ENCODE measurements around the gene COMMD2.
A peak's percentile ranks its signal among the peaks of the same experiment; 100 is the strongest.

The COMMD2 gene

DNA sequence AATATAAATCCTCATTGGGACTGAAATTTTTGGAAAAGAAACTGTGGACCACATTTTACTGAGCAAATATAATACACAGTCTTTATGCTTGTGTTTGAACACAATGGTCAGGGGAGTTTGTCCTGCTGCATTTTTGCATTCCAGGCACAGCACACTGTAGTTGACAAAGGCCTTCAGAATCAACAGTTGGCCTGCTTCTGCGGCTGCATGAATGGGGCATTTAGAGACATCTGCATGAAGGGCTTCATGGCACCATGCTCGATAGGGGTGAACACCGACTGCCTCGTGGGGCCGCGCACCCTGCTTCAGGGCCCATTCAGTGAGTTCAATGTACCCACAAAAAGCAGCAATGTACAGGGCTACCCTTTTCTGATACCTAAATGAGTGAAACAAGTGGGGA, 15.4 kb upstream of the COMMD2 start:
- H3K4me3 ChIP-seq (replicated peaks; ENCODE audit: low read depth, low read length) = no peak overlapping the region
- DNase-seq (ENCODE audit: low read depth) = no peak
- no peak for TF ChIP-seq CTCF (IDR thresholded peaks at IDR 0.05; ENCODE audit: low read length, missing control alignments)

DNA sequence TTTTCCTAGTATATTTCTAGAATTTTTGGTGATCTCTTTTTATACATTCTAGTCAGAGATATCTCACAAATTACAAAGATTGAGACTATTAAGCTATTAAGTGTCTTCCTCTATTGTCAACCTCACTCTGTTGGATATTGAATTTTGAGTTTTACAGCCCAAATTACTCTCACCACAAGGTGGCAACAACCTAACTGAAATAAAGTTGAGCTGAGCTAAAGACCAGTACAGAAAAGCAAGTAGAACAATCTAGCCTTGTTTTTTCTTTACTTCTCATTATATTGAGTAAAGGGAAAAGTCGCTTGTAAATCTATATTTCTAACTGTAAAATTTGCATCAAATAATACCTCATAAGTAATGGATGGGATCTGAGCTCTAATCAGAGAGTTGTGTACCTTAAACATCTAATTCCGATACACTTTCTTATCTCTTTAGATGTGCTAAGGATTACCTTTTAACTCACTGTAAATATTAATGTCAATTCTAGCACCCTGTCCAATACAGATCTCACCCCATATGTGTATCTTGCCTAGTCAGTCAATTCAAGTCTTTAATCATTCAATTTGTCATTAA, 13.6 kb upstream of the COMMD2 start:
- TF ChIP-seq CTCF (IDR thresholded peaks at IDR 0.05; ENCODE audit: low read length, missing control alignments) = peak; percentile 69
- DNase-seq (ENCODE audit: low read depth) = peak; percentile 68
- no peak overlapping the region for H3K4me3 ChIP-seq (replicated peaks; ENCODE audit: low read depth, low read length)

GRCh38 chr3:149764302-149764701, 12.0 kb upstream of the COMMD2 start:
- H3K4me3 ChIP-seq (replicated peaks; ENCODE audit: low read depth, low read length) = no peak overlapping the region
- no peak for TF ChIP-seq CTCF (IDR thresholded peaks at IDR 0.05; ENCODE audit: low read length, missing control alignments)
- DNase-seq (ENCODE audit: low read depth) = no peak

DNA sequence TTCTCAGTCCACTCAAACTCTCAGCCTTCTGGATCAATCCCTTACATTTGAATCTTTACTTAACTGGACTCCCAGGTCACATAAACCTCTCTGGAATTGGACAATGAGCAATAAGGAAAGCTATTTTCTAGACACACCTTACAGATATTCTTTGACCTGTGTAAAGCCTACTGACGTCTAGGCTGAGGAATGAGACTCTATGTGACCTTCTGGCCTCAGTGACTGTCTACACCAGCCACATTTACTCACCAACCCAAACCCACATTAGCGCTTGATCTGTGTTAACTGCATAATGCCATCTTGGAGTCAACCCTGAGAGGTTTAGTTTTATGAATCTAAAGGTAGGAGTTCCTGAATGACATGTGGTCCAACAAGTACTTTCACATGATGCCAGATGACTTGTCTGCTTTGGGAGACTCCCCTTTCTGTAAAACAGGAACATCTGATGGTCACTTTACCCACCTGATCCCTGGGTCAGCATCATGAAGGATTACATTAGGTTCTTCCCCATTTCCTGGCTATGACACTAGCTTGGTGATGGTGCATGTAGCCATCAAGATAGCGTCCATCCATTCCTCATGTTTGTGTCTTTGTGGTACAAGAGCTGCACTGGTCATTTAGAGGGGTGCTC, 11.4 kb upstream of the COMMD2 start:
- DNase-seq (ENCODE audit: low read depth) = no peak
- no peak for TF ChIP-seq CTCF (IDR thresholded peaks at IDR 0.05; ENCODE audit: low read length, missing control alignments)
- H3K4me3 ChIP-seq (replicated peaks; ENCODE audit: low read depth, low read length) = no peak overlapping the region

- no peak overlapping the region for H3K4me3 ChIP-seq (replicated peaks; ENCODE audit: low read depth, low read length)
- no peak for DNase-seq (ENCODE audit: low read depth)
- TF ChIP-seq CTCF (IDR thresholded peaks at IDR 0.05; ENCODE audit: low read length, missing control alignments) = no peak
Observed at GRCh38 chr3:149753717-149754116, 1.4 kb upstream of the COMMD2 start.

DNA sequence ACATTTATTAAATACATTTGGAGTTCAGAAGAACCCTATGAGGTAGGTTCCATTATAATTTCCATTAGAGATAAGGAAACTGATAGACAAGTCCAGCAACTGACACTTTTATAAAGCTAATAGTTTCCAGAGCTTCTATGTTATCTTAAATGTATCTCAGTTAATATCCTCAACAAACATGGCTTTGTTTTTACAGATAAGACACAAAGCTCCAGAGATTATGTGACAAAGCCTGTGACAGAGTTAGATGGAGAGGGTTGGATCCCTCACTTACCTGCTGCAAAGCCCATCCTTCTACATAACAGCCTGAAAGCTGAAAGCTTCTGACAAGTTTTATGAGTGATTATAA, 473 bp upstream of the COMMD2 start:
- DNase-seq (ENCODE audit: low read depth) = no peak
- H3K4me3 ChIP-seq (replicated peaks; ENCODE audit: low read depth, low read length) = peak overlapping the region; percentile 94
- no peak for TF ChIP-seq CTCF (IDR thresholded peaks at IDR 0.05; ENCODE audit: low read length, missing control alignments)

- no peak for TF ChIP-seq CTCF (IDR thresholded peaks at IDR 0.05; ENCODE audit: low read length, missing control alignments)
- DNase-seq (ENCODE audit: low read depth) = no peak
- H3K4me3 ChIP-seq (replicated peaks; ENCODE audit: low read depth, low read length) = peak overlapping the region; percentile 94
Observed at GRCh38 chr3:149751551-149751950, 738 bp downstream of the COMMD2 start.

Measured in fibroblast of pulmonary artery (primary cell).